ENCODE data around the gene SCAMP4. TPM values are rescaled to one million over a fixed set of nuclear protein-coding genes. Genes with fewer than 3 reads are reported as not detected.

Gene SCAMP4
- total and polyA plus RNA-seq, 3 donors from 2014 or later, result 50.1 to 108 (median 80.1) TPM

- H3K36me3 ChIP-seq (ENCODE audit: low read depth, missing control alignments), result no peaks in the 10 kb centered on the region
- H3K27me3 ChIP-seq, result no peaks in the 10 kb centered on the region
- H3K27ac ChIP-seq, result no peak overlapping the region
- DNase-seq, result no peak
- peaks cover 27% of the 10 kb centered on the region for H3K4me1 ChIP-seq
- no peak overlapping the region for H3K4me3 ChIP-seq
- 61 to 77% methylated on average over 31 of the region's 31 CpGs for WGBS, 2 donors
- TF ChIP-seq POLR2A (IDR thresholded peaks at IDR 0.05), result no peak
- TF ChIP-seq CTCF (IDR thresholded peaks at IDR 0.05), result no peak
- H3K9me3 ChIP-seq, result no peaks in the 10 kb centered on the region
- intact Hi-C loops (cut with DNase I; ENCODE audit: low total_unique reads), result no loop called here
These were observed 23.0 kb upstream of the SCAMP4 start for GRCh38 chr19:1882089-1882785.

- H3K27me3 ChIP-seq, result no peaks in the 10 kb centered on the region
- H3K4me1 ChIP-seq, result peaks cover 33% of the 10 kb centered on the region
- no peak overlapping the region for H3K4me3 ChIP-seq
- WGBS, 2 donors, result 74 to 76% methylated on average over 12 to 23 of the region's 25 CpGs
- H3K9me3 ChIP-seq, result no peaks in the 10 kb centered on the region
- no peaks in the 10 kb centered on the region for H3K36me3 ChIP-seq (ENCODE audit: low read depth, missing control alignments)
- intact Hi-C loops (cut with DNase I; ENCODE audit: low total_unique reads), result no loop called here
- no peak for DNase-seq
- H3K27ac ChIP-seq, result peak overlapping the region in 1 of 2 donors; percentile 11
- TF ChIP-seq CTCF (IDR thresholded peaks at IDR 0.05), result no peak
These were observed 22.2 kb upstream of the SCAMP4 start for GRCh38 chr19:1882786-1883692.

- DNase-seq, result no peak
- intact Hi-C loops (cut with DNase I; ENCODE audit: low total_unique reads), result no loop called here
- TF ChIP-seq POLR2A (IDR thresholded peaks at IDR 0.05) (no peak), CTCF (IDR thresholded peaks at IDR 0.05) (no peak)
- Histone ChIP-seq H3K4me1 (peaks cover 36% of the 10 kb centered on the region), H3K27ac (peak overlapping the region; percentile 11 to 85), H3K9me3 (no peaks in the 10 kb centered on the region), H3K36me3 (ENCODE audit: low read depth, missing control alignments) (no peaks in the 10 kb centered on the region), H3K4me3 (peak overlapping the region in 1 of 2 donors; percentile 89), H3K27me3 (no peaks in the 10 kb centered on the region)
- 32 to 41% methylated on average over 8 of the region's 8 CpGs for WGBS, 2 donors
These were observed 21.4 kb upstream of the SCAMP4 start for GRCh38 chr19:1883784-1884183.

GRCh38 chr19:1884291-1884718 lies 20.9 kb upstream of the SCAMP4 start:
- no peak for TF ChIP-seq CTCF (IDR thresholded peaks at IDR 0.05)
- no peak for TF ChIP-seq POLR2A (IDR thresholded peaks at IDR 0.05)
- H3K36me3 ChIP-seq (ENCODE audit: low read depth, missing control alignments), result no peaks in the 10 kb centered on the region
- H3K27ac ChIP-seq, result peak overlapping the region; percentile 27 to 85
- no peak for DNase-seq
- intact Hi-C loops (cut with DNase I; ENCODE audit: low total_unique reads), result no loop called here
- no peaks in the 10 kb centered on the region for H3K27me3 ChIP-seq
- H3K9me3 ChIP-seq, result no peaks in the 10 kb centered on the region
- H3K4me1 ChIP-seq, result peaks cover 36% of the 10 kb centered on the region
- WGBS, 2 donors, result 3 to 7% methylated on average over 6 to 11 of the region's 11 CpGs
- H3K4me3 ChIP-seq, result peak overlapping the region; percentile 89
